Measurements from ENCODE around the gene KDM4C. TPM values are rescaled to one million over a fixed set of nuclear protein-coding genes. Genes with fewer than 3 reads are reported as not detected.

KDM4C gene
- total RNA-seq, 1 donor from 2014 or later = 18.2 TPM

GRCh38 chr9:7171396-7172153 lies 413.8 kb downstream of the KDM4C start:
- H3K27ac ChIP-seq (ENCODE audit: low read depth, low read length) = no peak overlapping the region
- H3K79me2 ChIP-seq (ENCODE audit: insufficient read depth, low read length) = no peaks in the 10 kb centered on the region
- peak overlapping the region; percentile 33 for H3K9ac ChIP-seq (ENCODE audit: low read length)
- no peak overlapping the region for H3K27ac Mint-ChIP-seq (ENCODE audit: unreplicated experiment)
- peaks cover 9% of the 10 kb centered on the region for H3K4me1 ChIP-seq (ENCODE audit: insufficient read depth, low read length)
- H3K4me3 Mint-ChIP-seq (ENCODE audit: unreplicated experiment) = no peak overlapping the region
- H3K9me3 Mint-ChIP-seq (ENCODE audit: unreplicated experiment) = no peaks in the 10 kb centered on the region
- TF ChIP-seq EZH2 (IDR thresholded peaks at IDR 0.05; ENCODE audit: insufficient read depth, low read length) (no peak), CTCF (IDR thresholded peaks at IDR 0.05; ENCODE audit: insufficient read depth, low read depth, low read length) (no peak)
- H2AFZ ChIP-seq (ENCODE audit: low read depth, low read length) = no peak overlapping the region
- no peak overlapping the region for H3K4me3 ChIP-seq (ENCODE audit: insufficient read depth, low read depth, low read length)
- no peaks in the 10 kb centered on the region for H3K27me3 ChIP-seq (ENCODE audit: insufficient read depth, low read length)
- H3K4me1 Mint-ChIP-seq (ENCODE audit: low read depth, unreplicated experiment) = peaks cover 10% of the 10 kb centered on the region
- peaks cover 6% of the 10 kb centered on the region for H3K36me3 Mint-ChIP-seq (ENCODE audit: low read depth, unreplicated experiment)
- H3K4me2 ChIP-seq (ENCODE audit: low read length) = peak overlapping the region; percentile 57
- FAIRE-seq (no peak), DNase-seq (ENCODE audit: low read depth) (no peak)
- no peaks in the 10 kb centered on the region for H3K36me3 ChIP-seq (ENCODE audit: insufficient read depth, low read length)
- H3K27me3 Mint-ChIP-seq (ENCODE audit: low read depth, unreplicated experiment) = no peaks in the 10 kb centered on the region
- no peaks in the 10 kb centered on the region for H4K20me1 ChIP-seq (ENCODE audit: insufficient read depth, low read length)
- H3K9me3 ChIP-seq (ENCODE audit: insufficient read depth, low read depth, low read length) = no peaks in the 10 kb centered on the region

GRCh38 chr9:7172154-7173115 lies 414.7 kb downstream of the KDM4C start:
- Histone ChIP-seq H3K27ac (ENCODE audit: low read depth, low read length) (no peak overlapping the region), H3K36me3 (ENCODE audit: insufficient read depth, low read length) (no peaks in the 10 kb centered on the region), H3K4me2 (ENCODE audit: low read length) (peak overlapping the region; percentile 57), H3K27me3 (ENCODE audit: insufficient read depth, low read length) (no peaks in the 10 kb centered on the region), H3K79me2 (ENCODE audit: insufficient read depth, low read length) (no peaks in the 10 kb centered on the region), H3K4me3 (ENCODE audit: insufficient read depth, low read depth, low read length) (no peak overlapping the region), H3K9me3 (ENCODE audit: insufficient read depth, low read depth, low read length) (no peaks in the 10 kb centered on the region), H3K9ac (ENCODE audit: low read length) (peak overlapping the region; percentile 33), H2AFZ (ENCODE audit: low read depth, low read length) (no peak overlapping the region), H4K20me1 (ENCODE audit: insufficient read depth, low read length) (no peaks in the 10 kb centered on the region), H3K4me1 (ENCODE audit: insufficient read depth, low read length) (peaks cover 9% of the 10 kb centered on the region)
- H3K27ac Mint-ChIP-seq (ENCODE audit: unreplicated experiment) = no peak overlapping the region
- peaks cover 10% of the 10 kb centered on the region for H3K4me1 Mint-ChIP-seq (ENCODE audit: low read depth, unreplicated experiment)
- peak; percentile 37 for DNase-seq (ENCODE audit: low read depth)
- no peaks in the 10 kb centered on the region for H3K9me3 Mint-ChIP-seq (ENCODE audit: unreplicated experiment)
- H3K27me3 Mint-ChIP-seq (ENCODE audit: low read depth, unreplicated experiment) = no peaks in the 10 kb centered on the region
- peaks cover 7% of the 10 kb centered on the region for H3K36me3 Mint-ChIP-seq (ENCODE audit: low read depth, unreplicated experiment)
- FAIRE-seq = peak; percentile 41
- no peak overlapping the region for H3K4me3 Mint-ChIP-seq (ENCODE audit: unreplicated experiment)
- no peak for TF ChIP-seq EZH2 (IDR thresholded peaks at IDR 0.05; ENCODE audit: insufficient read depth, low read length)
- TF ChIP-seq CTCF (IDR thresholded peaks at IDR 0.05; ENCODE audit: insufficient read depth, low read depth, low read length) = no peak
